Prostate gland (tissue), 2 donors: ENCODE results near the gene ZNF790. TPM values are rescaled to one million over a fixed set of nuclear protein-coding genes. Genes with fewer than 3 reads are reported as not detected.

Experiments used
- DNase-seq: peaks from one replicate; pipeline ENCODE4 v3.0.0-alpha.2; 2019; ENCODE audit warnings: low spot score
- H3K27ac ChIP-seq, 2 donors: fragments of 200-600 bp; sonication (generic); 2 replicates each; pipeline ENCODE4 v1.5.1; 2017 to 2019
- H3K27me3 ChIP-seq: fragments of 200-600 bp; sonication (generic); replicated peaks from 2 replicates; pipeline ENCODE4 v1.5.1; 2019; ENCODE audit not compliant: insufficient read depth
- H3K36me3 ChIP-seq, 2 donors: fragments of 200-600 bp; sonication (generic); 1 replicate in 1 of 2; 2 replicates in 1 of 2; pipeline versions ENCODE4 v1.5.1 to v1.8.1; 2017 to 2019
- H3K4me1 ChIP-seq: fragments of 200-600 bp; sonication (generic); replicated peaks from 2 replicates; pipeline ENCODE4 v1.5.1; 2019
- H3K4me3 ChIP-seq, 2 donors: fragments of 200-600 bp; sonication (generic); 2 replicates each; pipeline ENCODE4 v1.5.1; 2017 to 2019
- H3K9me3 ChIP-seq: fragments of 200-600 bp; sonication (generic); 2 replicates; pipeline ENCODE4 v1.5.1; 2017
- POLR2A ChIP-seq: fragments of 450-650 bp; IDR thresholded peaks from one replicate; pipeline ENCODE4 v1.6.1; 2016; ENCODE audit warnings: antibody characterized with exemption, mild to moderate bottlenecking
- POLR2AphosphoS5 ChIP-seq: sonication (generic); formaldehyde crosslinking; IDR thresholded peaks from one replicate; pipeline ENCODE4 v1.6.1; 2017; ENCODE audit warnings: antibody characterized with exemption
- WGBS: methylation state at CpG from one replicate; pipeline ENCODE4 v1.1.5; 2018; 5-methylcytosine and 5-hydroxymethylcytosine counted together
- intact Hi-C: fragments of 100-400 bp; cut with DNase I; formaldehyde crosslinking; loops from one replicate; pipeline ENCODE4 v1.14.2; 2022
- small RNA-seq, 2 donors: library from RNA; depleted of rRNA; stranded (forward); fragments of <200 nt; gene quantifications; one replicate each; pipeline ENCODE3, GENCODE V24; 2016
- total RNA-seq, 2 donors: library from RNA; depleted of rRNA; stranded (reverse); fragments of >200 nt; gene quantifications; one replicate each; pipeline ENCODE4 v1.1.0, GENCODE V29; 2016
- TF ChIP-seq, protein P1 (sequence below), 4 experiments: fragments of 200-600 bp in 2 of 4; fragments of 450-650 bp in 2 of 4; sonication (generic) in 2 of 4; IDR thresholded peaks; 1 replicate in 3 of 4; 2 replicates in 1 of 4; pipeline ENCODE4 v1.5.1; 2016 to 2019; ENCODE audit warnings: antibody characterized with exemption in 4 of 4, mild to moderate bottlenecking in 2 of 4, moderate library complexity in 2 of 4

The ZNF790 gene
- total RNA-seq, 2 donors from 2014 or later: 5.5 to 13.3 TPM

DNA sequence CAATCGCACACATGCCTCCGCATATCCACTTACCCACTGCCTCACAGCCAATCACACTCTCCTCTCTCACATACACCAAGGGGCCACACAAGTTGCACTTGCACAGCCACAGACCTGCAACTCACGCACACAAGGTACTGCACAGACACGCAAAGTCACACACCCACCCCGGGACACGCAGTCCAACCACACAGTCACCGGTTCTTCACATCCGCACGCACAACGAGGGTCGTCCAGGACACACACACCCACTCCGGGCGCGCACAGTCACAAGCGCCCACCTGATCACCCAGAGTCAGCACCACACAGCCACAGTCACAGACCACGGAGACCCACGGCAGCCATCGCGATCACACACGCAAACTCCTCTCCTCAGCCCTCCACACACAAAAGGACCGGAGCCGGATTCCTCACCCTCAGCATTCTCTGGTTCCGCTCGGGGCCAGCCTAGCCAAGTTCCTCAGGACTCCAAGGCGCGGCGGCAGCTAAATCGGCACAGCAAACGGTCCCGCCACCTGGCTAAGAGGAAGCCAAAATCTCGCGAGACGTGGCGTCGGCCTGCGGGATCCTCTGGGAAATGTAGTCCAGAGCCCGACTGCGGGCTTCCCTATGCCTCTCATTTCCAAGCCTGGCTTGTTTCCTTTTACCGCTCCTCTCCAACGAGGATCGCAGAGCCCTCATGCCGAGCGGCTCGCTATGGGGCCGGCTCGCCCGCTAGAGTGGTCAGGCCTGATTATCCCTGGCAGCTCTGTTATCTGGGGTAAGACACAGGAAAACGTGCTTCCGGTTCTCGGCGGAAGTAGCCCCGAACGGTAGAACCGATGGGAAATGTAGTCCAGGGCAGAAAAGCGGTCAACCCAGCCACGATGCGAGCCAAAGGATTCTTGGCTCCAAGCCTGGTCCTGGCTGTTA, 65.6 kb downstream of the ZNF790 start, which contains the start of gene ZNF850:
Gene ZNF850, minus strand, starts transcription at position 497 of the 912 bp plus-strand sequence. CDS start 10,201 bp downstream, outside the sequence.
- H3K36me3 ChIP-seq: no peaks in the 10 kb centered on the region
- under 1% methylated on average over 57 of the region's 57 CpGs for WGBS
- peak; percentile 95 for DNase-seq
- H3K27me3 ChIP-seq: no peaks in the 10 kb centered on the region
- H3K27ac ChIP-seq: peak within 1 kb of the TSS; percentile 72 to 78
- peak within 1 kb of the TSS; percentile 64 to 85 for H3K4me3 ChIP-seq
- TF ChIP-seq POLR2A (peak; percentile 40), POLR2AphosphoS5 (peak; percentile 88)
- TF ChIP-seq, protein P1, sequence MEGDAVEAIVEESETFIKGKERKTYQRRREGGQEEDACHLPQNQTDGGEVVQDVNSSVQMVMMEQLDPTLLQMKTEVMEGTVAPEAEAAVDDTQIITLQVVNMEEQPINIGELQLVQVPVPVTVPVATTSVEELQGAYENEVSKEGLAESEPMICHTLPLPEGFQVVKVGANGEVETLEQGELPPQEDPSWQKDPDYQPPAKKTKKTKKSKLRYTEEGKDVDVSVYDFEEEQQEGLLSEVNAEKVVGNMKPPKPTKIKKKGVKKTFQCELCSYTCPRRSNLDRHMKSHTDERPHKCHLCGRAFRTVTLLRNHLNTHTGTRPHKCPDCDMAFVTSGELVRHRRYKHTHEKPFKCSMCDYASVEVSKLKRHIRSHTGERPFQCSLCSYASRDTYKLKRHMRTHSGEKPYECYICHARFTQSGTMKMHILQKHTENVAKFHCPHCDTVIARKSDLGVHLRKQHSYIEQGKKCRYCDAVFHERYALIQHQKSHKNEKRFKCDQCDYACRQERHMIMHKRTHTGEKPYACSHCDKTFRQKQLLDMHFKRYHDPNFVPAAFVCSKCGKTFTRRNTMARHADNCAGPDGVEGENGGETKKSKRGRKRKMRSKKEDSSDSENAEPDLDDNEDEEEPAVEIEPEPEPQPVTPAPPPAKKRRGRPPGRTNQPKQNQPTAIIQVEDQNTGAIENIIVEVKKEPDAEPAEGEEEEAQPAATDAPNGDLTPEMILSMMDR (IDR thresholded peaks at IDR 0.05): no peak
- intact Hi-C loops: no loop called here
- no peaks in the 10 kb centered on the region for H3K4me1 ChIP-seq
- no peaks in the 10 kb centered on the region for H3K9me3 ChIP-seq

DNA sequence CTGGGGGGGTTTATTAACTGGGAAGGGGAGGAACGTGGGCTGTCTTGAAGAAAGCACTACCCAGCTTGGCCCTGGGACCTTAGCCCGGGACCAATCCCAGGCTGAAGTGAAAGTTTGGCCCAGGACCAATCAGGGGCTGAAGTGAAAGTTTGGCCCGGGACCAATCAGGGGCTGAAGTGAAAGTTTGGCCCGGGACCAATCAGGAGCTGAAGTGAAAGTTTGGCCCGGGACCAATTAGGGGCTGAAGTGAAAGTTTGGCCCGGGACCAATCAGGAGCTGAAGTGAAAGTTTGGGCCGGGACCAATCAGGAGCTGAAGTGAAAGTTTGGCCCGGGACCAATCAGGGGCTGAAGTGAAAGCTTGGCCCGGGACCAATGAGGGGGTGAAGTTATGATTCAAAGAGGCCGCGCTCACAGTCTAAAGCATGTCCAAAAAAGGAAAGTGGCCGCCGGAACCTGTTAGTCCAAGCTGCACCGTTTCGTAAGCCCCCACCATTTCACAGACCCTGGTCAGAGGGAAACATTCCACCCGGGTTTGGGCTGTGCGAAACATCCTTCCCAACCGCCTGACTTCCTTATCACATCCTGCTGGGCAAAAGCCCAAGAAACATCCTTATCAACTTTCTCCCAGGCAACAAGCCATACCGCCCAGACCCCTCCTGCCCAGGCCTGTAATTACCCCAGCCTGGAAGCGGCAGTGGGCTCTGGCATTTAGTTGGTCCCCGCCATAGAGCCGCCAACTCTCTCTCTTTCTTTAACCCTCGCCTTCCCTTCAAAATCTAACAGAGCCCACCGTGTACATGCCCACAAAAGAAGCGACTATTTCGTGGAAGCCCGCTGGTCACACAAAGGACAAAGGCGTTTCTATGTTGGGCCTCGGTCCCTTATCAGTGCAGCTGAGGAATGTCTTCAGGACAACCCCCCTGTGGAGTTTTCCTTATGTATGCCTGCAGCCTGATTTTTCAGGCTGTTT, 66.6 kb downstream of the ZNF790 start:
- H3K4me3 ChIP-seq: peak overlapping the region; percentile 64 to 85
- H3K36me3 ChIP-seq: no peaks in the 10 kb centered on the region
- intact Hi-C loops: loop anchor here (1.0 kb wide), 1 partner anchor 79 kb away; the partner anchor contains the start of gene ZNF345
- WGBS: 2% methylated on average over 29 of the region's 29 CpGs
- H3K9me3 ChIP-seq: no peaks in the 10 kb centered on the region
- DNase-seq: peak; percentile 34
- TF ChIP-seq, protein P1 (IDR thresholded peaks at IDR 0.05): no peak
- TF ChIP-seq POLR2A: no peak
- no peak for TF ChIP-seq POLR2AphosphoS5
- no peaks in the 10 kb centered on the region for H3K4me1 ChIP-seq
- no peaks in the 10 kb centered on the region for H3K27me3 ChIP-seq
- peak overlapping the region; percentile 72 to 78 for H3K27ac ChIP-seq

Small RNA genes within 50 kb of the gene (small RNA-seq; reads per million reads assigned to genes)
- gene RF00019: 0 reads per million in 2 donors

Other genes starting within 250 kb of the ZNF790 start
- 10 to 100 TPM in 1 of 2 donors, 1 to 10 TPM in 1; 9.6 to 10.9 TPM for gene ZNF382, start 233.1 kb downstream of the ZNF790 start, total RNA-seq
- 10 to 100 TPM in 1 of 2 donors, 1 to 10 TPM in 1; 8.3 to 10.3 TPM for gene ZNF461, start 171.6 kb downstream of the ZNF790 start, total RNA-seq
- 10 to 100 TPM; 10.4 to 10.9 TPM for gene ZNF567, start 150.8 kb downstream of the ZNF790 start, total RNA-seq
- 1 to 10 TPM; 2.4 to 10.0 TPM for gene ZNF850, start 65.6 kb downstream of the ZNF790 start, total RNA-seq
- 10 to 100 TPM in 1 of 2 donors, 1 to 10 TPM in 1; 4.1 to 12.6 TPM for gene ZNF345, start 12.5 kb upstream of the ZNF790 start, total RNA-seq
- 1 to 10 TPM; 3.2 to 3.3 TPM for gene ZNF829, start 77.9 kb upstream of the ZNF790 start, total RNA-seq
- 10 to 100 TPM in 1 of 2 donors, 1 to 10 TPM in 1; 9.2 to 14.1 TPM for gene ZNF568, start 77.9 kb upstream of the ZNF790 start, total RNA-seq
- 10 to 100 TPM in 1 of 2 donors, 1 to 10 TPM in 1; 4.8 to 10.7 TPM for gene ZNF420, start 240.0 kb upstream of the ZNF790 start, total RNA-seq